NT2/D1 (cell line): ENCODE results near the gene LENG1.
A peak's percentile ranks its signal among the peaks of the same experiment; 100 is the strongest.

Experiments
- DNase-seq: peaks from one replicate; pipeline ENCODE4 v3.0.0-alpha.2; 2011; ENCODE audit warnings: low read depth, low spot score
- H3K27me3 ChIP-seq: 2 replicates; pipeline ENCODE4 v1.6.0; 2011; ENCODE audit warnings: mild to moderate bottlenecking; ENCODE audit not compliant: insufficient read length, insufficient read depth
- H3K36me3 ChIP-seq: 2 replicates; pipeline ENCODE4 v1.6.1; 2011; ENCODE audit warnings: mild to moderate bottlenecking, low read length, mixed read lengths; ENCODE audit not compliant: insufficient read depth, insufficient read length
- H3K4me1 ChIP-seq: 2 replicates; pipeline ENCODE4 v1.5.1; 2011; ENCODE audit not compliant: insufficient read depth, insufficient read length
- H3K4me3 ChIP-seq: 2 replicates; pipeline ENCODE4 v1.5.1; 2011; ENCODE audit warnings: low read depth; ENCODE audit not compliant: insufficient read length
- H3K9ac ChIP-seq: 2 replicates; pipeline ENCODE4 v1.6.0; 2011; ENCODE audit warnings: low read depth; ENCODE audit not compliant: insufficient read length
- H3K9me3 ChIP-seq: 2 replicates; pipeline ENCODE4 v1.5.1; 2011; ENCODE audit warnings: mild to moderate bottlenecking, low read length; ENCODE audit not compliant: insufficient read depth
- SUZ12 ChIP-seq: IDR thresholded peaks from 2 replicates; pipeline ENCODE4 v1.6.1; 2011; ENCODE audit not compliant: insufficient read length, insufficient read depth; ENCODE audit errors: extremely low read depth
- YY1 ChIP-seq: IDR thresholded peaks from 2 replicates; pipeline ENCODE4 v1.6.1; 2011; ENCODE audit not compliant: insufficient read length, insufficient read depth
- ZNF274 ChIP-seq: IDR thresholded peaks from 2 replicates; pipeline ENCODE4 v1.6.1; 2011; ENCODE audit warnings: mild to moderate bottlenecking, low read depth, low read length

LENG1 gene

DNA sequence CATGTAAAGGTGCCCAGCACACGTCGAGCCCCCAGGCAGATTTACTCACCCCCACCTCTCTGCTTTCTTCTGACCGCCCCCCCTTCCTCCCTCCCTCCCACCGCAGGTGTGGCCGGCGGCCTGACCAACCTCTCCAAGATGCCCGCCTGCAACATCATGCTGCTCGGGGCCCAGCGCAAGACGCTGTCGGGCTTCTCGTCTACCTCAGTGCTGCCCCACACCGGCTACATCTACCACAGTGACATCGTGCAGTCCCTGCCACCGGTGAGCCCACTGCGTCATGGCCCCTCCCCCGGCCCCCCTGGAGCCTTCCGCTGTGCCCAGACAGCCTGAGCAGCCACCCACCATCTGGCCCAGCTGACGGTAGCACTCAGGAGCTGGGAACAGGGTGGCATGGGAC, 35.1 kb downstream of the LENG1 start:
- Histone ChIP-seq H3K27me3 (no peaks in the 10 kb centered on the region), H3K4me1 (no peaks in the 10 kb centered on the region), H3K9ac (no peak overlapping the region), H3K4me3 (no peak overlapping the region), H3K9me3 (no peaks in the 10 kb centered on the region), H3K36me3 (peaks cover 86% of the 10 kb centered on the region)
- no peak for DNase-seq
- no peak for TF ChIP-seq YY1
- TF ChIP-seq ZNF274: no peak

DNA sequence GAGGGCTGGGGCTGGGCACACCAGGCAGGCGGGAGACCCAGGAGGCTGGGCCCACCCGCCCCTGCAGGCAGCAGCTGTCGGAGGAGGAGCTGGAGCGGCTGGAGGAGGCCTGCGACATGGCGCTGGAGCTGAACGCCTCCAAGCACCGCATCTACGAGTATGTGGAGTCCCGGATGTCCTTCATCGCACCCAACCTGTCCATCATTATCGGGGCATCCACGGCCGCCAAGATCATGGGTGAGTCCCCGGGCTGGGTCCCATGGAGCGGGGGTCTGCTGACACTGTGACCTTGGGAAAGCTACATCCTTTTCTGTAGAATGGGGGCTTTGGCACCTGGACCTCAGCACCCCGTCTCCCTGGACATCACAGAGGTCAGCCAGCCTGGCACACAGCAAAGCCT, 35.8 kb downstream of the LENG1 start:
- H3K4me3 ChIP-seq: no peak overlapping the region
- no peak overlapping the region for H3K9ac ChIP-seq
- H3K27me3 ChIP-seq: no peaks in the 10 kb centered on the region
- no peaks in the 10 kb centered on the region for H3K4me1 ChIP-seq
- H3K36me3 ChIP-seq: peaks cover 85% of the 10 kb centered on the region
- no peaks in the 10 kb centered on the region for H3K9me3 ChIP-seq
- DNase-seq: no peak
- TF ChIP-seq ZNF274: no peak

GRCh38 chr19:54121259-54121658, 38.3 kb downstream of the LENG1 start:
- H3K27me3 ChIP-seq: no peaks in the 10 kb centered on the region
- peaks cover 81% of the 10 kb centered on the region for H3K36me3 ChIP-seq
- H3K4me3 ChIP-seq: no peak overlapping the region
- no peak for TF ChIP-seq YY1
- no peak for TF ChIP-seq SUZ12
- no peak for TF ChIP-seq ZNF274
- H3K9me3 ChIP-seq: no peaks in the 10 kb centered on the region
- DNase-seq: no peak
- H3K9ac ChIP-seq: no peak overlapping the region
- no peaks in the 10 kb centered on the region for H3K4me1 ChIP-seq

DNA sequence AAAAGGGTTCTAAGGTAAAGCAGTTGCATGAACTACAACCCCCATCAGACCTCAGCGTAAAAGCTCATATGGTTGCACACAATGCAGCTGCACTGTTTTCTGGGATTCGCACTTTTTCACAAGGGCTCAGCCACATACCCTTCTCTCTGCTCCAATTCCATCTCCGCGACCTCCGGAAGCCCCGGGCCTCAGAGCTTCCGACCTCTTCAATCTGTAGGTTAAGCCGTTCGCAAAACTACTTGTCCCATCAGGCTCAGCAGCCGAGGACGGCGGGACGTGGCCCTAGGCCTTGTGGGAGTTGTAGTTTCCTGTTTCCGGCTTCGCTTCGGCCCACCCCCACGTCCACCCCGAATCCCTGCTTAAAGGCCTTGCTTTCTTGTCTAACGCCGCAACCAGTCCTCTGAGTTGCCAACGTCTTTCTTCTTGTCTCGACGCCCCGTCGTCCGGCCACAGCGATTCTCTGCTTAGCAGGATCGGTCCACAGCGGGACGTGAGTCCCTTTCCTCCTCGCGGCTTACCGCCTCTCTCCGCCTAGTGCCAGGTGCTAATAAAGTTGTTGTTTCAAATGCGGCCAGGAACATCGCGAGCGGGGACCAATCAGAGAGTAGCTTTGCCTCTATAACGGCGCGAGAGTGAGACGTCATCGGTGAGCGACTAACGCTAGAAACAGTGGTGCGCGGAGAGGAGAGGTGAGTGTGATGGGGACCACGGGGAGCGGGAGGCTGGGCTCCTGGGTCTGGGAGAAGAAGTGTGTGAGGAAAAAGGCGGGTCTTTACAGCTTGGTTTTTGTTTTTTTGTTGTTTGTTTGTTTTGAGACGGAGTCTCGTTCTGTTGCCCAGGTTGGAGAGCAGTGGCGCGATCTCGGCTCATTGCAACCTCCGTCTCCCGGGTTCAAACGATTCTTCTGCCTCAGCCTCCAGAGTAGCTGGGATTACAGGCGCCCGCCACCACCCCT, 44.1 kb downstream of the LENG1 start, which contains the start of the genes PRPF31 and TFPT:
PRPF31 (plus strand) TSS at position 646 of the 955 bp plus-strand sequence. CDS start 2,525 bp downstream, outside the sequence.
TFPT (minus strand) TSS at position 549 of the 955 bp plus-strand sequence; CDS start at position 161, 388 bp downstream.
- peaks cover 50% of the 10 kb centered on the region for H3K36me3 ChIP-seq
- TF ChIP-seq ZNF274 (no peak), YY1 (peak; percentile 7), SUZ12 (no peak)
- peak; percentile 93 for DNase-seq
- no peaks in the 10 kb centered on the region for H3K4me1 ChIP-seq
- no peaks in the 10 kb centered on the region for H3K27me3 ChIP-seq
- peak within 1 kb of the TSS; percentile 71 for H3K4me3 ChIP-seq
- no peaks in the 10 kb centered on the region for H3K9me3 ChIP-seq
- H3K9ac ChIP-seq: peak within 1 kb of the TSS; percentile 91

GRCh38 chr19:54114340-54115108, 45.0 kb downstream of the LENG1 start:
- no peaks in the 10 kb centered on the region for H3K27me3 ChIP-seq
- H3K9me3 ChIP-seq: no peaks in the 10 kb centered on the region
- peaks cover 50% of the 10 kb centered on the region for H3K36me3 ChIP-seq
- DNase-seq: no peak
- peak overlapping the region; percentile 71 for H3K4me3 ChIP-seq
- peak overlapping the region; percentile 91 for H3K9ac ChIP-seq
- no peak for TF ChIP-seq SUZ12
- no peak for TF ChIP-seq ZNF274
- no peak for TF ChIP-seq YY1
- H3K4me1 ChIP-seq: no peaks in the 10 kb centered on the region

- Histone ChIP-seq H3K9ac (no peak overlapping the region), H3K4me1 (peaks cover 2% of the 10 kb centered on the region), H3K36me3 (peaks cover 75% of the 10 kb centered on the region), H3K4me3 (no peak overlapping the region), H3K9me3 (no peaks in the 10 kb centered on the region), H3K27me3 (no peaks in the 10 kb centered on the region)
- TF ChIP-seq SUZ12 (no peak), ZNF274 (no peak), YY1 (no peak)
- DNase-seq: no peak
Measured at GRCh38 chr19:54109651-54110050, 49.9 kb downstream of the LENG1 start.

DNA sequence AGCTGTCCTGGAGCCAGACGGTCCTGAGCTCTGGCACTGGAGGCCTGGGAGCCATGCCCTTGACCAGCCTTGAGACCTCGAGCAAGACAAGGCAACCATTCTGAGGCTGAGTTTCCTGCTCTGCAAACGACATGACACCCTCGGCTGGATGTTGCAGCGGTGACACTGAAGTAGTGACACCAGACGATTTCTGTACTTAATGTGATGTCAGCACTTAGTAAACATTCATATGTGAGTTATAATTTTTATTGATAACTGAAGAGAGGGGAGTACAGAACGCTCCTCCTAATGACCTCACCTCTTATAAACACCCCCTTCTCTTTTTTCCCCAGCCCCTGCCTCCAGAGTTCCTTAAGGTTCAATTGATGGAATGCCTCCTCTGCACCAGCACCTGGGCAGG, 51.0 kb downstream of the LENG1 start:
- no peak for TF ChIP-seq YY1
- TF ChIP-seq SUZ12: no peak
- TF ChIP-seq ZNF274: no peak
- no peak overlapping the region for H3K9ac ChIP-seq
- H3K27me3 ChIP-seq: no peaks in the 10 kb centered on the region
- no peaks in the 10 kb centered on the region for H3K9me3 ChIP-seq
- peaks cover 73% of the 10 kb centered on the region for H3K36me3 ChIP-seq
- peaks cover 2% of the 10 kb centered on the region for H3K4me1 ChIP-seq
- DNase-seq: no peak
- H3K4me3 ChIP-seq: no peak overlapping the region
